Measurements from ENCODE around the gene IHH. TPM values are rescaled to one million over a fixed set of nuclear protein-coding genes. Genes with fewer than 3 reads are reported as not detected.

Gene IHH
- total RNA-seq, 1 donor from 2014 or later = not detected

- TF ChIP-seq CTCF (IDR thresholded peaks at IDR 0.05; ENCODE audit: insufficient read depth, low read length, poor library complexity, severe bottlenecking) = peak; percentile 60
- peaks cover 23% of the 10 kb centered on the region for H3K27me3 ChIP-seq (ENCODE audit: control insufficient read depth, insufficient read depth, low read length)
Measured at GRCh38 chr2:219010162-219010756, 50.5 kb downstream of the IHH start.

GRCh38 chr2:219009294-219009693, 51.4 kb downstream of the IHH start:
- DNase-seq (ENCODE audit: low read depth) = no peak
- TF ChIP-seq CTCF (IDR thresholded peaks at IDR 0.05; ENCODE audit: insufficient read depth, low read length, poor library complexity, severe bottlenecking) = no peak

More at GRCh38 chr2:219010162-219010756, 50.5 kb downstream of the IHH start:
- Histone ChIP-seq H3K36me3 (ENCODE audit: control insufficient read depth, insufficient read depth, low read length) (no peaks in the 10 kb centered on the region), H3K4me3 (ENCODE audit: low read depth, low read length) (no peak overlapping the region)
- no peak for DNase-seq (ENCODE audit: low read depth)

More at GRCh38 chr2:219009294-219009693, 51.4 kb downstream of the IHH start:
- Histone ChIP-seq H3K27me3 (ENCODE audit: control insufficient read depth, insufficient read depth, low read length) (peaks cover 27% of the 10 kb centered on the region), H3K36me3 (ENCODE audit: control insufficient read depth, insufficient read depth, low read length) (no peaks in the 10 kb centered on the region), H3K4me3 (ENCODE audit: low read depth, low read length) (no peak overlapping the region)

Other genes starting within 250 kb of the IHH start
- gene PRKAG3, start 229.1 kb downstream of the IHH start, total RNA-seq = not detected in 2 replicates
- 1.2 and 1.6 TPM in 2 replicates for gene WNT6, start 201.1 kb downstream of the IHH start, total RNA-seq
- gene WNT10A, start 180.1 kb downstream of the IHH start, total RNA-seq = 5.6 and 7.1 TPM in 2 replicates
- 0.14 and 0.21 TPM in 2 replicates for gene CDK5R2, start 101.3 kb downstream of the IHH start, total RNA-seq
- gene FEV, start 75.7 kb downstream of the IHH start, total RNA-seq = not detected in 2 replicates
- not detected in 2 replicates for gene CRYBA2, start 67.5 kb downstream of the IHH start, total RNA-seq
- 0.07 TPM in 1 of 2 replicates, not detected in the other for gene CFAP65, start 19.4 kb downstream of the IHH start, total RNA-seq
- gene NHEJ1, start 99.9 kb upstream of the IHH start, total RNA-seq = 16.1 and 19.1 TPM in 2 replicates
- gene SLC23A3, start 109.1 kb upstream of the IHH start, total RNA-seq = 0.84 and 1.2 TPM in 2 replicates
- 54.2 and 55.3 TPM in 2 replicates for gene CNPPD1, start 116.0 kb upstream of the IHH start, total RNA-seq
- 95.2 and 111 TPM in 2 replicates for gene RETREG2, start 117.4 kb upstream of the IHH start, total RNA-seq
- gene ZFAND2B, start 145.9 kb upstream of the IHH start, total RNA-seq = 44.3 and 48.2 TPM in 2 replicates
- gene ABCB6, start 158.0 kb upstream of the IHH start, total RNA-seq = 5.8 and 7.3 TPM in 2 replicates
- 46.1 and 58.0 TPM in 2 replicates for gene ATG9A, start 168.7 kb upstream of the IHH start, total RNA-seq
- 43.5 and 52.3 TPM in 2 replicates for gene ANKZF1, start 168.9 kb upstream of the IHH start, total RNA-seq
- 11.6 and 19.8 TPM in 2 replicates for gene GLB1L, start 184.5 kb upstream of the IHH start, total RNA-seq
- 17.7 and 30.0 TPM in 2 replicates for gene STK16, start 184.6 kb upstream of the IHH start, total RNA-seq
- gene TUBA4B, start 192.3 kb upstream of the IHH start, total RNA-seq = not detected in 2 replicates
- gene TUBA4A, start 193.0 kb upstream of the IHH start, total RNA-seq = 78.7 and 116 TPM in 2 replicates
- gene DNAJB2, start 218.4 kb upstream of the IHH start, total RNA-seq = 60.9 and 62.6 TPM in 2 replicates
- gene PTPRN, start 248.5 kb upstream of the IHH start, total RNA-seq = 2.5 and 3.8 TPM in 2 replicates